ENCODE data around the gene GID8. TPM values are rescaled to one million over a fixed set of nuclear protein-coding genes. Genes with fewer than 3 reads are reported as not detected.

The GID8 gene
- total RNA-seq, 1 donor from 2014 or later, result 69.2 TPM

DNA sequence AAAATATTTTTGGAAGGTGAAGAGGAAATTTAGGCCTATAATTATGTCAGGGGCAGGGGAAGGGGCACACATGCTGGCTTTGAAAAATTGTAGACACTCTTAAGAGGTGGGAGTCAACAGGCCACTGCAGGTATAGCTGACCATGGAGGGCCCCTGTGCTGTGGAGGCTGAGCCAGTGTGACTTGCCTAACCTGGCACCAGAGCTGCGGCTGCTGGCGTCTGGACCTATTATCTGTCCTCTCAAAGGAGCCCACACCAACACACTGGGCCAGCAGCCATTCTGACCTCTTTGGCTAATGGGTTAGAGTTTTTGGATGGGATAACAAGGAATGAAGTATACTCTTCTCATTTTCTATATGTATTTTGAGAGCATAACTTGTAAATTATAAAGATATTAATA is 4.5 kb downstream of the GID8 start:
- FAIRE-seq (no peak), DNase-seq (ENCODE audit: low read depth) (no peak)
- TF ChIP-seq, protein P1, sequence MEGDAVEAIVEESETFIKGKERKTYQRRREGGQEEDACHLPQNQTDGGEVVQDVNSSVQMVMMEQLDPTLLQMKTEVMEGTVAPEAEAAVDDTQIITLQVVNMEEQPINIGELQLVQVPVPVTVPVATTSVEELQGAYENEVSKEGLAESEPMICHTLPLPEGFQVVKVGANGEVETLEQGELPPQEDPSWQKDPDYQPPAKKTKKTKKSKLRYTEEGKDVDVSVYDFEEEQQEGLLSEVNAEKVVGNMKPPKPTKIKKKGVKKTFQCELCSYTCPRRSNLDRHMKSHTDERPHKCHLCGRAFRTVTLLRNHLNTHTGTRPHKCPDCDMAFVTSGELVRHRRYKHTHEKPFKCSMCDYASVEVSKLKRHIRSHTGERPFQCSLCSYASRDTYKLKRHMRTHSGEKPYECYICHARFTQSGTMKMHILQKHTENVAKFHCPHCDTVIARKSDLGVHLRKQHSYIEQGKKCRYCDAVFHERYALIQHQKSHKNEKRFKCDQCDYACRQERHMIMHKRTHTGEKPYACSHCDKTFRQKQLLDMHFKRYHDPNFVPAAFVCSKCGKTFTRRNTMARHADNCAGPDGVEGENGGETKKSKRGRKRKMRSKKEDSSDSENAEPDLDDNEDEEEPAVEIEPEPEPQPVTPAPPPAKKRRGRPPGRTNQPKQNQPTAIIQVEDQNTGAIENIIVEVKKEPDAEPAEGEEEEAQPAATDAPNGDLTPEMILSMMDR (IDR thresholded peaks at IDR 0.05; ENCODE audit: insufficient read depth, low read length, severe bottlenecking), result no peak
- H3K36me3 ChIP-seq (ENCODE audit: control insufficient read depth, insufficient read depth, low read length), result peaks cover 29% of the 10 kb centered on the region
- H3K4me3 ChIP-seq (ENCODE audit: low read depth, low read length), result no peak overlapping the region
- H3K27me3 ChIP-seq (ENCODE audit: control insufficient read depth, insufficient read depth, low read length), result no peaks in the 10 kb centered on the region

DNA sequence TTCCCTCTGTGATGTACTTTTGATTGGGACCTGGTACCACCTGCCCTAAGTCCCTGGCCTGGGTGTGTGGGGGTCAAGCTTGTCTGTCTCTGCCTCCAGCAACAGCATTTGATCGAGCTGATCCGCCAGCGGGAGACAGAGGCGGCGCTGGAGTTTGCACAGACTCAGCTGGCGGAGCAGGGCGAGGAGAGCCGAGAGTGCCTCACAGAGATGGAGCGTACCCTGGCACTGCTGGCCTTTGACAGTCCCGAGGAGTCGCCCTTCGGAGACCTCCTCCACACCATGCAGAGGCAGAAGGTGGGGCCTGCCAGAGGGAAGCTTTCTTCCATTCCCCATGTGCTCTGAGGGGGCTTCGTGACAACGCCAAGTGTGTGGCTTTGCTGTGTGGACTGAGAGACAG is 5.4 kb downstream of the GID8 start:
- Histone ChIP-seq H3K36me3 (ENCODE audit: control insufficient read depth, insufficient read depth, low read length) (peaks cover 29% of the 10 kb centered on the region), H3K4me3 (ENCODE audit: low read depth, low read length) (no peak overlapping the region), H3K27me3 (ENCODE audit: control insufficient read depth, insufficient read depth, low read length) (no peaks in the 10 kb centered on the region)
- DNase-seq (ENCODE audit: low read depth) (no peak), FAIRE-seq (no peak)
- TF ChIP-seq, protein P1 (IDR thresholded peaks at IDR 0.05; ENCODE audit: insufficient read depth, low read length, severe bottlenecking), result no peak

DNA sequence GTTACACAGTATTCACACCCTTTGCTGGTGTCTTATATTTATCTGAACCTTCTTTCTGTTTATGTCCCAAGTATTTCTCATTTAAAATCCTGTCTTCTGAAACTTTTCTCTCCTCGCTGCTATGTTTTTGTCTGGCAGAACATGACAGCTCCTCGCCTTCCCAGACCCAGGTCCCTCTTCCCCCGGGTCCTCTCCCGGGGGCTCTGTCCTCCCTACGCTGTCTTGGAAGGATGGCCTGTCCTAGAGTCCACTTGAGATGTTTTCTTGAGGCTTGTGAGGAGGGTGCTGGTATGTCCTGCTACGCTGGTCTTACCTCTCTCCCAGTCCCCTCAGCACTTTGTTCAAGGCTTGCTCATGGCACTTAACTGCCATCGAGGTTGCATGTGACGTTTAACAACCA is 6.2 kb downstream of the GID8 start:
- TF ChIP-seq, protein P1 (IDR thresholded peaks at IDR 0.05; ENCODE audit: insufficient read depth, low read length, severe bottlenecking), result no peak
- FAIRE-seq (no peak), DNase-seq (ENCODE audit: low read depth) (no peak)
- H3K36me3 ChIP-seq (ENCODE audit: control insufficient read depth, insufficient read depth, low read length), result peaks cover 32% of the 10 kb centered on the region
- no peak overlapping the region for H3K4me3 ChIP-seq (ENCODE audit: low read depth, low read length)
- H3K27me3 ChIP-seq (ENCODE audit: control insufficient read depth, insufficient read depth, low read length), result no peaks in the 10 kb centered on the region

DNA sequence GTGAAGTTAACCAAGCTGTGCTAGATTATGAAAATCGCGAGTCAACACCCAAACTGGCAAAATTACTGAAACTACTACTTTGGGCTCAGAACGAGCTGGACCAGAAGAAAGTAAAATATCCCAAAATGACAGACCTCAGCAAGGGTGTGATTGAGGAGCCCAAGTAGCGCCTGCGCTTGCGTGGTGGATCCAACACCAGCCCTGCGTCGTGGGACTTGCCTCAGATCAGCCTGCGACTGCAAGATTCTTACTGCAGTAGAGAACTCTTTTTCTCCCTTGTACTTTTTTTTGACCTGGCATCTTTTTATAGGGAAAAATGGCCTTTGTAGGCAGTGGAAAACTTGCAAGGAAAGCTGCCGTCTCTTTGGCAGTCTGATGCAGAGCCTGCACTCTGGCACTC is 6.8 kb downstream of the GID8 start:
- H3K27me3 ChIP-seq (ENCODE audit: control insufficient read depth, insufficient read depth, low read length), result no peaks in the 10 kb centered on the region
- peaks cover 33% of the 10 kb centered on the region for H3K36me3 ChIP-seq (ENCODE audit: control insufficient read depth, insufficient read depth, low read length)
- FAIRE-seq, result no peak
- TF ChIP-seq, protein P1 (IDR thresholded peaks at IDR 0.05; ENCODE audit: insufficient read depth, low read length, severe bottlenecking), result no peak
- DNase-seq (ENCODE audit: low read depth), result no peak
- no peak overlapping the region for H3K4me3 ChIP-seq (ENCODE audit: low read depth, low read length)

DNA sequence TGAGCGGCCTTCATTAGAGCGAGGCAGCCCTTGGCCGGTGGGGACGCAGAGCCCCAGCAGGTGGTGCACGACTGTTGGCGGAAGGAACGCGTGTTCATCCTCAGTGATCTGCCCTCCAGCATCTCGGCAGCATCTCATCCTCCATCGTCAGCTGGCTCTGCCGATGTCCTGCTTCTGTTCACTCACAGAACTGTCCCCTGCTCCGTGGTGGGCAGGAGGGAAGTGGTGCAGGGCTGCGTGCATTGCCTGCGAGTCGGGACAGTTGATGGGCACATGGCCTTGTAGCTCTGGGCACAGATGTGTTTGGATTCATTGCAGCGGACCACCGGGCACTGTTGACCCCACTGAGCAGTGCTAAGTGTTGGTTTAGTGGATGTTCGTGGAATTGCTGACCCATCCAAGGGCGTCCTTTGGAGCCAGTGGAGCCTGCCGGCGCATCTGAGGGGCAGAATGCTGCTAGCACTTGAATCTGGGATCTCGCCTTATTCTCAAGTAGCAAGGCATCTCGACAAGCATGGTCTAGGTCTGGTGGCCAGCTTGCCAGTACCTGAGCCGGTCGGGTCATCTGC is 7.9 kb downstream of the GID8 start:
- Histone ChIP-seq H3K4me3 (ENCODE audit: low read depth, low read length) (no peak overlapping the region), H3K36me3 (ENCODE audit: control insufficient read depth, insufficient read depth, low read length) (peaks cover 33% of the 10 kb centered on the region), H3K27me3 (ENCODE audit: control insufficient read depth, insufficient read depth, low read length) (no peaks in the 10 kb centered on the region)
- DNase-seq (ENCODE audit: low read depth) (no peak), FAIRE-seq (no peak)
- TF ChIP-seq, protein P1 (IDR thresholded peaks at IDR 0.05; ENCODE audit: insufficient read depth, low read length, severe bottlenecking), result no peak

DNA sequence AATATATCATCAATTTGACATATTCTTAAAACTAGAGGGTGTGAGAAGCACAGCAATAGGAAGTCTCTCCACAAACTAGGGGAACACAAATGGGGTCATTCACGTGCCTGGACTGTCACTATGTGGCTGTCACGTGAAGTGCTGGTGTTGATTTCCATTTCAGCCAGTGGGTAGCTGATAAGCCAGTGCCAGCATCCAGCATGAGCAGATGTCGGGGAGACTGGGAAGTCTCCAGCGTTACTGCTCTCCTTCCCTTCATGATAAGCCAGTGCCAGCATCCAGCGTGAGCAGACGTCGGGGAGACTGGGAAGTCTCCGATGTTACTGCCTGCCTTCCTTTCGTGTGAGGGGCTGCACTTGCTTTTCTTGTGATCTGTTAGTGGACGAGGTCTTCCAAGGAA is 9.0 kb downstream of the GID8 start:
- no peaks in the 10 kb centered on the region for H3K27me3 ChIP-seq (ENCODE audit: control insufficient read depth, insufficient read depth, low read length)
- TF ChIP-seq, protein P1 (IDR thresholded peaks at IDR 0.05; ENCODE audit: insufficient read depth, low read length, severe bottlenecking), result no peak
- FAIRE-seq, result no peak
- DNase-seq (ENCODE audit: low read depth), result no peak
- no peak overlapping the region for H3K4me3 ChIP-seq (ENCODE audit: low read depth, low read length)
- H3K36me3 ChIP-seq (ENCODE audit: control insufficient read depth, insufficient read depth, low read length), result peaks cover 30% of the 10 kb centered on the region

Measured in bronchial epithelial cell (primary cell).